Neural cell (in vitro differentiated cells): ENCODE data around the gene QRFPR. TPM values are rescaled to one million over a fixed set of nuclear protein-coding genes. Genes with fewer than 3 reads are reported as not detected.

Source experiments
- H2AFZ ChIP-seq: fragments of 200-600, 300-800 bp; sonication (generic), shearing (Covaris generic); 2 replicates; pipeline ENCODE4 v1.6.0; 2014; ENCODE audit warnings: low read depth, mild to moderate bottlenecking, antibody characterized with exemption, low read length, moderate library complexity
- H3F3A ChIP-seq: fragments of 200-600 bp; shearing (Covaris generic); 2 replicates; pipeline ENCODE4 v1.6.1; 2016; ENCODE audit warnings: mild to moderate bottlenecking, moderate library complexity, mixed read lengths, antibody characterized with exemption, low read length; ENCODE audit not compliant: insufficient read depth, poor library complexity, severe bottlenecking
- H3K27ac ChIP-seq: fragments of 200-600, 300-800 bp; sonication (generic), shearing (Covaris generic); 2 replicates; pipeline ENCODE4 v1.5.1; 2014; ENCODE audit warnings: mild to moderate bottlenecking, low read length, moderate library complexity
- H3K27me3 ChIP-seq: fragments of 300-800, 200-600 bp; sonication (generic), shearing (Covaris generic); 2 replicates; pipeline ENCODE4 v1.6.0; 2014; ENCODE audit warnings: mild to moderate bottlenecking, low read depth, low read length, moderate library complexity; ENCODE audit not compliant: insufficient read depth
- H3K36me3 ChIP-seq: fragments of 300-800, 200-600 bp; sonication (generic), shearing (Covaris generic); 2 replicates; pipeline ENCODE4 v1.5.1; 2014; ENCODE audit warnings: mild to moderate bottlenecking, antibody characterized with exemption, low read length, moderate library complexity; ENCODE audit not compliant: insufficient read depth
- H3K4me2 ChIP-seq: fragments of 300-800, 200-600 bp; sonication (generic), shearing (Covaris generic); 2 replicates; pipeline ENCODE4 v1.6.0; 2014; ENCODE audit warnings: mild to moderate bottlenecking, low read length
- H3K4me3 ChIP-seq: fragments of 300-800, 200-600 bp; sonication (generic), shearing (Covaris generic); 2 replicates; pipeline ENCODE4 v1.5.1; 2014; ENCODE audit warnings: mild to moderate bottlenecking, low read length, moderate library complexity
- H3K79me2 ChIP-seq: fragments of 200-600 bp; shearing (Covaris generic); replicated peaks from 2 replicates; pipeline ENCODE4 v1.6.0; 2014; ENCODE audit warnings: mild to moderate bottlenecking, low read length, moderate library complexity; ENCODE audit not compliant: insufficient read depth
- H3K9ac ChIP-seq: fragments of 300-800, 200-600 bp; sonication (generic), shearing (Covaris generic); 2 replicates; pipeline ENCODE4 v1.6.1; 2016; ENCODE audit warnings: mild to moderate bottlenecking, low read length, mixed read lengths
- H3K9me2 ChIP-seq: fragments of 200-600 bp; shearing (Covaris generic); 2 replicates; pipeline ENCODE4 v1.6.1; 2016; ENCODE audit warnings: mild to moderate bottlenecking, low read length, mixed read lengths; ENCODE audit not compliant: insufficient read depth
- H3K9me3 ChIP-seq: fragments of 200-600, 300-800 bp; sonication (generic), shearing (Covaris generic); 2 replicates; pipeline ENCODE4 v1.6.1; 2016; ENCODE audit warnings: mild to moderate bottlenecking, mixed run types, low read length, moderate library complexity, mixed read lengths
- H4K20me1 ChIP-seq: fragments of 200-600 bp; shearing (Covaris generic); 2 replicates; pipeline ENCODE4 v1.6.1; 2016; ENCODE audit warnings: mild to moderate bottlenecking, mixed run types; ENCODE audit not compliant: insufficient read depth
- CTCF ChIP-seq: fragments of 450-650 bp; IDR thresholded peaks from 2 replicates; pipeline ENCODE4 v1.5.1; 2014; ENCODE audit warnings: antibody characterized with exemption, mild to moderate bottlenecking, moderate library complexity; ENCODE audit not compliant: poor library complexity, severe bottlenecking
- EP300 ChIP-seq: fragments of 450-650 bp; conservative IDR thresholded peaks from 2 replicates; pipeline ENCODE4 v1.6.1; 2014; ENCODE audit warnings: antibody characterized with exemption, mild to moderate bottlenecking, moderate library complexity; ENCODE audit not compliant: poor library complexity, severe bottlenecking
- EZH2 ChIP-seq: fragments of 200-600, 300-800 bp; shearing (Covaris generic), sonication (generic); IDR thresholded peaks from 2 replicates; pipeline ENCODE4 v1.6.1; 2014; ENCODE audit warnings: antibody characterized with exemption, low read length, borderline replicate concordance, mild to moderate bottlenecking; ENCODE audit not compliant: insufficient read depth, poor library complexity, severe bottlenecking
- MXI1 ChIP-seq: fragments of 450-650 bp; conservative IDR thresholded peaks from 2 replicates; pipeline ENCODE4 v1.6.1; 2014; ENCODE audit warnings: antibody characterized with exemption, mild to moderate bottlenecking; ENCODE audit not compliant: poor library complexity, severe bottlenecking
- POLR2AphosphoS5 ChIP-seq: IDR thresholded peaks from 2 replicates; pipeline ENCODE4 v1.6.1; 2012
- RAD21 ChIP-seq: fragments of 450-650 bp; conservative IDR thresholded peaks from 2 replicates; pipeline ENCODE4 v1.6.1; 2014; ENCODE audit warnings: antibody characterized with exemption, mild to moderate bottlenecking, moderate library complexity
- REST ChIP-seq: IDR thresholded peaks from 2 replicates; pipeline ENCODE4 v1.6.1; 2012; ENCODE audit warnings: borderline replicate concordance
- SMC3 ChIP-seq: fragments of 450-650 bp; conservative IDR thresholded peaks from 2 replicates; pipeline ENCODE4 v1.6.1; 2014; ENCODE audit warnings: antibody characterized with exemption, mild to moderate bottlenecking, moderate library complexity; ENCODE audit not compliant: poor library complexity
- TAF1 ChIP-seq: IDR thresholded peaks from 2 replicates; pipeline ENCODE4 v1.6.1; 2012; ENCODE audit warnings: low read depth
- polyA plus RNA-seq: library from polyadenylated mRNA; depleted of rRNA; stranded (reverse); fragments of >200 nt; gene quantifications from 2 replicates; pipeline ENCODE4 v1.2.3, GENCODE V29; 2014

QRFPR gene
- polyA plus RNA-seq, 1 donor from 2014 or later: 0.54 TPM

DNA sequence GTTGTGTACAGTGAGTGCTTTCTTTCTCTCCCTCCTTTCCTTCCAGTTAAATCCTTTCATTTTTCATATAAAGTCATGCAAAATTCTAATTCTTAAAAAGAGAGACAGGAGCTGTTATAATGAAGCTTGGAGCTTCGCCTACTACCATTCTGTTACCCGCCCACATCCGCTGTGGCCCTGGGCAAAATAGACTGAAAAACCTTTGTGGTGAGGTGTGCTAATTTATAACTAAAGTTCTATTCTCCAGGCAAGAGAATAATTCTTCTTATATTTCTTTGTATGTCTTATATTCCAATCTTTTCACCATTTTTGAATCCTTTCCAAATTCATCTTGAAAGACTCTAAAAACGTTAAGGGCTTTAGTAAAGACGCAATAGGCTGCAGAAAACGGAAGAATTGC, 7.0 kb downstream of the QRFPR start:
- no peak overlapping the region for H3K4me3 ChIP-seq
- no peak overlapping the region for H3K9ac ChIP-seq
- H3K27me3 ChIP-seq: peaks cover 2% of the 10 kb centered on the region
- no peaks in the 10 kb centered on the region for H3K79me2 ChIP-seq
- H3K27ac ChIP-seq: no peak overlapping the region
- no peaks in the 10 kb centered on the region for H3F3A ChIP-seq
- no peak for TF ChIP-seq RAD21
- TF ChIP-seq EZH2: no peak
- no peak for TF ChIP-seq CTCF
- TF ChIP-seq SMC3: no peak
- no peak for TF ChIP-seq EP300
- TF ChIP-seq TAF1: no peak
- TF ChIP-seq MXI1: no peak
- TF ChIP-seq REST: no peak
- TF ChIP-seq POLR2AphosphoS5: no peak
- no peaks in the 10 kb centered on the region for H3K36me3 ChIP-seq
- no peak overlapping the region for H3K4me2 ChIP-seq
- no peaks in the 10 kb centered on the region for H3K9me3 ChIP-seq
- no peaks in the 10 kb centered on the region for H4K20me1 ChIP-seq
- no peaks in the 10 kb centered on the region for H3K9me2 ChIP-seq
- no peak overlapping the region for H2AFZ ChIP-seq

DNA sequence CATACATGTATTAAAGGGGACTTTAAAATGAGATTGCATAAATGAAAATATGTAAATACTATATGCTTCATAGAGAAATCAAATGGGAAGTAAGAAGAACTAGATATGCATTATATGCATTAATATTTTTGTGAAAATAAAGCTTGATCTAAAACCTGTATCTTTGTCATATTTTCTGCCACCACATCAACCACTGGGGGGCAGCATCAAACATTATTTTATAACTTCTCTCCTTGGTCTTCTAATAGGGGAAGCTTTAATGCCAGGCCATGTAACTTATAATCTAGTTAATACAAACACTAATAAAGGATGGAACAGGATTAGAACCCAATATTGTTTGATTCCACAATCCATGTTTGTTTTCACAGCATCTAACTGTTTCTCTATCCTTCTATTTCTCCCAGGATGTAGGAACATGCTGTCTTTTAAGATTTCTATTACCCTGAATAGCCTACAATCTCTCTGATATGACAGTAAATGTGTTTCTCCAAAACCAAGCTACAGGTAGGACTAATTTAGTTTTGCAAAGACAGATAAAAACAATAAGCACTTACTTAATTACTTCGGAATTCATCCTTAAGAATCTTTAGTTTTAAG, 10.0 kb downstream of the QRFPR start:
- H3K9ac ChIP-seq: no peak overlapping the region
- H2AFZ ChIP-seq: no peak overlapping the region
- no peak overlapping the region for H3K4me3 ChIP-seq
- H3K36me3 ChIP-seq: no peaks in the 10 kb centered on the region
- H3K9me2 ChIP-seq: no peaks in the 10 kb centered on the region
- H3K9me3 ChIP-seq: no peaks in the 10 kb centered on the region
- H4K20me1 ChIP-seq: no peaks in the 10 kb centered on the region
- H3K79me2 ChIP-seq: no peaks in the 10 kb centered on the region
- no peaks in the 10 kb centered on the region for H3K27me3 ChIP-seq
- H3K27ac ChIP-seq: no peak overlapping the region
- TF ChIP-seq EZH2 (no peak), EP300 (no peak), POLR2AphosphoS5 (no peak), MXI1 (no peak), SMC3 (peak; percentile 86), CTCF (peak; percentile 79), RAD21 (peak; percentile 78), REST (no peak), TAF1 (no peak)
- H3F3A ChIP-seq: no peaks in the 10 kb centered on the region
- H3K4me2 ChIP-seq: no peak overlapping the region
